G401.6 (cell line): ENCODE data around the gene TRPM3.

Source experiments
- FAIRE-seq: peaks from 2 replicates; lab custom pipeline; 2012; peaks lifted over from hg19 to GRCh38; lab: Jason Lieb, UNC

TRPM3 gene

DNA sequence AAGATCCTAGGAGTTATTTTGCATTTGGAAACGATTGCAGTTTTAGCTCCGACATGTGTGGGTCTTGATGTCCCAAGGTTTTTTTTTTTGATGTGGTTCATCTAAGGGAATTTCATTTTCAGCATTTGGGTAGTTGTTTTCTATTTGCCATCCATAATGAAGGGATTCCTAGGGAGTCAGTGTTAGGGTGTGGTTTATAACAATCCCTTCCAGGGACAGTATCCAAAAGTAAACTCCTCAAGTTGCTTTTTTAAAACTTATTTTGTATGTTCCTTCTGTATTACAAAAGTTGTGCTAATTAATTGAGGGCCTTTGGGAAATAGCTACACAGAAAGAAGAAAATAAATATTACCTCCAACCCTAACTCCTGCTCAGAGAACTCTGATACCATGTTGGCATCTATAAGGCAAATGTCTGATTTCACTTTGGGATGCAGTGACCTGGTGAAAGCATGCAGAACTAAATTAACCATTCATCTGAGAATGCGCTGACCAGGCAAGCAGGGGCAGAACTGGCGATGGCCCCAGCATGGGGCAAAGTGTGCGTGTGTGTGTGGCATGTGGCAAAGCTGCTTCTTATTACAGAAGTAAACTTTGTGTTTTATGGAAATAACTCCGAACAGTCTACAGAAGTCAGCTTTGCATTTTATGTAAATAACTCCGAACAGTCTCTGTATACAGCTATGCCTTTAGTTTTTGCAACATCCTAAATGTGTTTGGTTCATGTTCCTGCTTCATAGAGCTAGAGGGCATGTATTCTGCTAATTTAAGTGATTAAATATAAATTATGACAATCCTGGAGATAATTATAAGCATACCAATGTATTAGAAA, 237.2 kb downstream of the TRPM3 start:
- FAIRE-seq = no peak

GRCh38 chr9:70883056-70883455, 238.4 kb downstream of the TRPM3 start:
- FAIRE-seq = no peak

DNA sequence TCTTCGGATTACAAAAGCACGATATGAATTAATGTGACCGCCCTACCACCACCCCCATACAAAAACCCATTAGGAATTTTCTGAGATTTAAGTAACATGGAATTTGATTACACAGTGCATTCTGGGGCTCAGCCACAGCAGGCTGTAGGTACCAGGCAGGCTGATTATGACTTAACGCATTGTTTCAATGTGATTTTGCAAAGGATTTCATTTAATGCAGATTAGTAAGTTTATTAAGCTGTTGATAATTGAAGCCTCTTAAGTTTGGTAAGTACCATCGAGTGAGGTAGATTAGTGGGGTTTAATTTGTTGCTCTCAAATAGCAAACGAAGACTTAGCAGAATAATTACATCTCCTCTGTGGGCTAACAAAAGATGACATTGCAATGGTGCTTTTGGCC, 240.1 kb downstream of the TRPM3 start:
- FAIRE-seq = no peak

DNA sequence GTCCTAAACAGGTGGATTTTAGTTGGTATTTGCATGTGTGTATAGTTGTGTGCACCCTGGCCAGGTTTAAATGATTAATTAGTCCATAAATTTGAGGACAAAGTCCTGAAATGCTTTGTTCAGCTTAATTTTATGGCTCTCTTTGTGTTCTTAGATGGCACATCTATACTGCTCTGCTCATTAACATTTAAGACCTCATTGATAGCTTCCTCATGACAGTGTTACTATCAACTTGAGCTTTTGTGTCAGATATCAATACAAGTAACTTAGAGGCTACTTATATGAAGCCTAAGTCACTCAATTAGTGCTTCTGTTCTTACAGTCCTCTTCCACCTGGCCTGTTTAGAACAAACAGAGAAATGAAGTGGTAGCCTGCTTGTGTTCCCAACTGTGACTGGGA, 240.9 kb downstream of the TRPM3 start:
- FAIRE-seq = no peak

GRCh38 chr9:70878576-70878975, 242.8 kb downstream of the TRPM3 start:
- no peak for FAIRE-seq

GRCh38 chr9:70874451-70874850, 247.0 kb downstream of the TRPM3 start:
- no peak for FAIRE-seq

- no peak for FAIRE-seq
Observed at GRCh38 chr9:70873506-70873905, 247.9 kb downstream of the TRPM3 start.

- FAIRE-seq = no peak
Observed at GRCh38 chr9:70868661-70869652, 252.5 kb downstream of the TRPM3 start.

DNA sequence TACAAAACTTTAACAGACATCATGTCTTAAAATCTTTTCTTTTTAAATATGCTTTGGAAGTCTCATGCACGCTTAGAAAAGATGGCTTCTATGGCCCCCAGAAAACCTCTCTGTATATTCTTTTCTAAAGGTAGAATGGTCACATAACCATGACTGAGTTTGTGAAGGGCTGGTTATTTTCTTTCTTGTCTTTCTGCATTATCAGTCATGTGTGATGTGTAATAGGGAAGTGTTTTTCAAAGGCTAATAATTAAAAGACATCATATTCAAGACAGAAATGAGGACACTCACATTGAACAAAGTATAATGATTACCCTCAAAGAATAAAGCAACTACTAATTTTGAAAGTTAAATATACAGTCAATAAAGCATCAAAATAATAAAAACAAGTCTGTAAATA, 253.4 kb downstream of the TRPM3 start:
- FAIRE-seq = no peak

DNA sequence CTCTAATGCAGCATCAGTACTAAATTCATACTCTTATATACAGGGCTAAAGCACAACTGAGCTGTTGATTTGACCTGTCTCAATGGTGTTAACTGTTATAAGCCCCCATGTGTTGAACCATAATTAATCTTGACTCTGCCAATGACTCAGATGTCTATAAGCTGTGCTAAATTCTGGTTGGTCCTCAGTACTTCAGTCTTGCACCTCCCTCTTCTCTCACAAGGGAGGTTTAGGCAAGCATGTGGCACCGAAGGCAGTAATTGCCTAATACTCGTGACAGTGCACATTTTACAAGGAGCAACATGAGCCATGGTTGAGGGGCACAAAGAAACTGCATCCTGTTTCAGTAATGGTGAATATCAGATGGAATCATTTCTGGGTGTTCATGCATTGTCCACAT, 255.9 kb downstream of the TRPM3 start:
- FAIRE-seq = no peak

GRCh38 chr9:70861797-70862196, 259.6 kb downstream of the TRPM3 start:
- no peak for FAIRE-seq

- no peak for FAIRE-seq
Observed at GRCh38 chr9:70861376-70861775, 260.0 kb downstream of the TRPM3 start.

- no peak for FAIRE-seq
Observed at GRCh38 chr9:70859694-70860093, 261.7 kb downstream of the TRPM3 start.

DNA sequence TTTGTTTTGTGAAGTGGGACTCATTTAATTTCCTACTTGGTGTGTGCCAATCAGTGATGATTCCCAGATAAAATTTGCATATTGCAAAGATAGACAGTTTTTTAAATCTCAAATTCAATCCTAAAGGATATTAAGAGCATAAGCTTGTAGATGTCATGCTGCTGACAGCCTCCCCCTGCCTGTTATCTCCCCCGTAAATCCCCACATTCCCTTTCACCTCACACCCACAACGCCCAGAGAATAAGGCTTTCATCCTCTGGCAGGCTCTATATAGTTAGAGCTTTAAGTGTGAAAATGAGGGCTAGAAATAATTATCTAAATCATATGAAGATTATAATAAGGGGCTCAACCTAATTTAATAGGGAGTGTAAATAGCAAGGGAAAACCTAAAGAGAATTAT, 265.0 kb downstream of the TRPM3 start:
- no peak for FAIRE-seq

DNA sequence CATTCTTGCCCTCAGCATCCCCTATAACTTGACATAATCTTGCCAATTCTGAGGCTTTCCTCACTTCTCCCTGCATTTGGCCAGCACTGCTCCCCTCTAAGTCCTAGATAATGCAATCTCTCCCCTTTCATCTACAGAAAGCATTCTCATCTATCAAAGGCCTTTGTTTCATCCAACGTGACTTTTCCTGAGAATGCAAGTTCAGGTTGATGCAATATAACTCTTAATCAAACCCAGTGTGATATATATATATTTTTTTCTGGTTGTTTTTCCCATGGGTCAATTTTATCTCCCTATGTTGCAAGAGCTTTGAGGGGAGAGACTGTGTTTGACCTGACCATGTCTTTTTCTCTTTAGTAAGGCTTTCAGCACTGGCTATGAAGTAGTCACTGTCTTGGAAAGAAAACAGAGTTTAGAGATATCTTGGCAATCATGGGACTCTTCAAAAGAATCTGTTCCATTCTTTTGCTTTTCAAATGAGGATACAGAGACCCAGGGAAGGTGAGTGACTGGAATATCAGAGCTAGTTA, 268.6 kb downstream of the TRPM3 start:
- no peak for FAIRE-seq

GRCh38 chr9:70840266-70840665, 281.2 kb downstream of the TRPM3 start:
- no peak for FAIRE-seq

DNA sequence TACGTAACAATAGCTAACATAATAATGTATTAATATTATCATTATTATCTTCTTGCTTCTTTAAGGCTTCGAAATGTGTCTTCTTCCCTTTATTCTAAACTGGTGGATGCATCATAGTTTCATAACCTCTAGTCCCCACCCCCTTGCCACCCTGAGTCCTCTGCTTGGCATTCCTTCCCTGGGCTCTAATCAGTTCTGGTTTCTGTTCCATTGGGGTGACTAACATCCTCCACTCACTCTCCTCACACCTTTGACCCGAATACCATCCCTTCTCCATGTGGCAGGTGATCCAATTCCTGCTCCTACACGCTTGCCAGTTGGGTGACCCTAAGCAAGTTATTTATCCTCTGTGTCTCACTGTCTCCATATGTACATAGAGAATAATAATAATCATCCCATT, 286.1 kb downstream of the TRPM3 start:
- no peak for FAIRE-seq

DNA sequence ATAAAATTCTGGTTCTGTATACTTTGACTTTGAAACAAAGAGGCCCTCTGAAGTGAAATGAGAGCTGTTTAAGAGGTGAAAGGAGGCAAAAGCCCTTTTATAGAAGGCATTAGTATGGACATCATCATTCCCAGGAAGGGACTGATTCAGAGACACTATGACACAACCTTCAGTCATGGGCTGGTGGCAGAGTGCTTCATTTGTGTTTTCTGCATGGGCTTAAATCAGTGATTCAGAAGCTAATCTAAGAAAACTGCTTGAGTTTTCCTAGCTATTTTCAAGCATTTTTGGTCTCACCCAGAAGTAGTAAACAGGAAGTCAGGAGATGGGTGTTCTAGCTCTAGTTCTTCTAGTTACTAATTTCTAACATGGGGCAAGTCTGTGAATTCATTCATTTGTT, 288.9 kb downstream of the TRPM3 start:
- FAIRE-seq = no peak

- no peak for FAIRE-seq
Observed at GRCh38 chr9:70830618-70831017, 290.8 kb downstream of the TRPM3 start.

GRCh38 chr9:70829591-70830265, 291.7 kb downstream of the TRPM3 start:
- FAIRE-seq = no peak

DNA sequence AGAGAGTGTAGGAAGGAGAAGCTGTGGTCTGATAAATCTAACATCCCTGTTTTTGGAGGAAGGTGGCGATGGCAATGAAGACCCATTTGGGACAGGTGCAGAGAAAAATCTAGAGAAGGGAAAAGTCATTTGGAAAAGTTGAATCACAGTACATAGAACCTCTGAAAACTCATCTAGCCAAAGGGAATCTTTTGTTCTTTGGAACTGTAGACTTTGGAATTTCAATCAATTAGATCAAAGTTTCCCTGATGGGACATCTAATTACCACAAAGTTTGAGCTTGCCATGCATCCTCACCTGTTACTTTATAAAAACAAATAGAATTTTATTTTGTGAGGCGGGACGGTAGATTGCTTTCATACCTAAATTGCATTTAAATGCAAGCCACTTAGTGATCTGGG, 294.9 kb downstream of the TRPM3 start:
- FAIRE-seq = no peak

DNA sequence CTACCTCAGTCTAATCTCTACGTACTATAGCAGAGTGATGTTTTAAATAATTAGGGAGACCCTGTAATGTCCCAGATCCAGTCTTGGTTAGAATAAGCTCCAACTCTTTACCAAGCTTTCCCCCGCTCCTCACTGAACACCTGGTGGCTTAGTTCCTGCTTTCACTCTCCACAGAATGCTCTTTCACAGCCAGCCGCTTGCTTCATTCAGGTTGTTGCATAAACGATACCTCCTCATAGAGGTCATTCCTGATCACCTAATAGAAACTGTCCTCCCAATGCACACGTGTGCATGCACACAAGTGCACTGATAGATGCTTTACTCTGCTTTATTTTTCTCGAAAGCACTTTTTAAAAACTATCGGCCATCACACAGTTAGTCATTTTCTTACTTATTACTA, 298.1 kb downstream of the TRPM3 start:
- FAIRE-seq = no peak
